Measurements from ENCODE around the gene PDCD1LG2.
"Not testable (repeated sequence)": the region's sequence is repeated elsewhere in the genome, so short reads cannot be mapped to it uniquely, and the experiment has no call there.

PDCD1LG2 gene

GRCh38 chr9:5510360-5510931, at the start of gene PDCD1LG2:
TSS of gene PDCD1LG2 (plus strand) at chr9:5510531. CDS start at chr9:5522547, 12,016 bp downstream.
- DNase-seq, result no peak

- DNase-seq, result not testable (repeated sequence)
These were observed 45.5 kb upstream of the PDCD1LG2 start for GRCh38 chr9:5464831-5465330.

GRCh38 chr9:5466005-5466404, 44.3 kb upstream of the PDCD1LG2 start:
- DNase-seq, result no peak

- DNase-seq, result no peak
These were observed 43.6 kb upstream of the PDCD1LG2 start for GRCh38 chr9:5466766-5467165.

- no peak for DNase-seq
These were observed 41.5 kb upstream of the PDCD1LG2 start for GRCh38 chr9:5468850-5469249.

GRCh38 chr9:5470122-5470521, 40.2 kb upstream of the PDCD1LG2 start:
- no peak for DNase-seq

GRCh38 chr9:5470816-5471215, 39.5 kb upstream of the PDCD1LG2 start:
- no peak for DNase-seq

- DNase-seq, result not testable (repeated sequence)
These were observed 34.7 kb upstream of the PDCD1LG2 start for GRCh38 chr9:5475611-5476010.

GRCh38 chr9:5478206-5478605, 32.1 kb upstream of the PDCD1LG2 start:
- no peak for DNase-seq

- DNase-seq, result no peak
These were observed 30.2 kb upstream of the PDCD1LG2 start for GRCh38 chr9:5479994-5480694.

GRCh38 chr9:5480919-5481318, 29.4 kb upstream of the PDCD1LG2 start:
- no peak for DNase-seq

- no peak for DNase-seq
These were observed 28.9 kb upstream of the PDCD1LG2 start for GRCh38 chr9:5481322-5482040.

GRCh38 chr9:5482194-5482593, 28.1 kb upstream of the PDCD1LG2 start:
- DNase-seq, result no peak

GRCh38 chr9:5483306-5483705, 27.0 kb upstream of the PDCD1LG2 start:
- DNase-seq, result no peak

- DNase-seq, result no peak
These were observed 24.8 kb upstream of the PDCD1LG2 start for GRCh38 chr9:5485378-5486085.

GRCh38 chr9:5486988-5487387, 23.3 kb upstream of the PDCD1LG2 start:
- DNase-seq, result no peak

GRCh38 chr9:5488221-5489008, 21.9 kb upstream of the PDCD1LG2 start:
- no peak for DNase-seq

GRCh38 chr9:5489630-5490490, 20.5 kb upstream of the PDCD1LG2 start:
- no peak for DNase-seq

GRCh38 chr9:5492965-5493678, 17.2 kb upstream of the PDCD1LG2 start:
- no peak for DNase-seq

GRCh38 chr9:5493679-5494511, 16.4 kb upstream of the PDCD1LG2 start:
- no peak for DNase-seq
